ENCODE data around the gene MIA.
"Not testable (repeated sequence)": the region's sequence is repeated elsewhere in the genome, so short reads cannot be mapped to it uniquely, and the experiment has no call there.

Gene MIA

DNA sequence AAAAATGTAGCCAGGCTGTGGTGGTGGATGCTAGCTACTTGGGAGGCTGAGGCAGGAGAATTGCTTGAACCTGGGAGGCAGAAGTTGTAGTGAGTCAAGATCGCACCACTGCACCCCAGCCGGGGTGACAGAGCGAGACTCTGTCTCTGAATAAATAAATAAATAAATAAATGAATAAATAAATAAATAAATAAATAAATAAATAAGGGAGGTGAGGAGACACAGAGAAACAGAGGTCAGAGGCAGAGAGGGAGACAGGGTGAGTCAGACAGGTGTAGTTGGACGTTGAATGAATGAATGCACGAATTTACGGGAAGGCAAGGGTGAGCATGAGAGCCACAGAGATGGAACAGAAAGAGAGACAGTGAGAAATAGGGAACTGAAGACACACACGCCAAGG, 5.8 kb downstream of the MIA start:
- no peak for DNase-seq

DNA sequence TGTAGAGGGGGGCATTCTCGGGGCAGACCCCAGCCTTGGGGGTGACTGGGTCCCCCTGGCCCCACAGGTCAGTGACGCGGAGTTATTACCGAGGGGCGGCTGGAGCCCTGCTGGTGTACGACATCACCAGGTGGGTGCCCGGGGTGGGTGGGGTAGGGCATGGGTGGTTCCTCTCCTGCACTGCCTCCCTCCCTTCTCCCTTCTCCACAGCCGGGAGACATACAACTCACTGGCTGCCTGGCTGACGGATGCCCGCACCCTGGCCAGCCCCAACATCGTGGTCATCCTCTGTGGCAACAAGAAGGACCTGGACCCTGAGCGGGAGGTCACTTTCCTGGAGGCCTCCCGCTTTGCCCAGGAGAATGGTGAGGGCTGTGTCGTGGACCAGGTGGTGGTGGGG, 8.4 kb downstream of the MIA start:
- no peak for DNase-seq

DNA sequence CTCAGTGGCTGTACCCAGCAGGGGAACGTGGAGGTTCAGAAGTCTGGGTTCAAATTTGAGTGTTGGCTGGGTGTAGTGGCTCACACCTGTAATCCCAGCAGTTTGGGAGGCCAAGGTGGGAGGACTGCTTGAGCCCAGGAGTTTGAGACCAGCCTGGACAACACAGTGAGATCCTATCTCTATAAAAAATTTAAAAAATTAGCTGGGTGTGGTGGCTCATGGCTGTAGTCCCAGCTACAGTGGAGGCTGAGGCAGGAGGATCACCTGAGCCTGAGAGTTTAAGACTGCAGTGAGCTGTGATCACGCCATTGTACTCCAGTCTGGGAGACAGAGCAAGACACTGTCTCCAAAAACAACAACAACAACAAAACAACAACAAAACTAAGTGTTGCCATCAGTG, 8.8 kb downstream of the MIA start:
- DNase-seq = not testable (repeated sequence)

DNA sequence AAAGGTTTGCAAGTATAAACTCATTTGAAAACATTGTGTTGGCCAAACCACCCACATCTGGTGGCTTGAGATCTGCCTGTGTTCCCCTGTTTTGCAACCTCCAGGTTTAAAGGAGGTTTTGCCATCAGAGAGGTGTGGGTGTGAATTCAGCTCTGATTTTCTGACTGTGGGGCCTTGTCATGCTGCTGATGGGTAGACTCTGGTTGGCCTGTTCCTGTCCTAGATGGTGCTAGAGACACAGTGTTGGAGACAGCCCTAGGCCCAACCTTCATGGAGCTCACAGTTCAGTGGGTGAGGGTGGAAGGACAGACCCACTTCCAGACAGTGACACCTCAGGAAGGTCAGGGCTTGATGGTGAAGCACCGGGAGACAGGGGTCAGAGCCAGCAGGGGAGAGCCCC, 10.2 kb downstream of the MIA start:
- DNase-seq = no peak

DNA sequence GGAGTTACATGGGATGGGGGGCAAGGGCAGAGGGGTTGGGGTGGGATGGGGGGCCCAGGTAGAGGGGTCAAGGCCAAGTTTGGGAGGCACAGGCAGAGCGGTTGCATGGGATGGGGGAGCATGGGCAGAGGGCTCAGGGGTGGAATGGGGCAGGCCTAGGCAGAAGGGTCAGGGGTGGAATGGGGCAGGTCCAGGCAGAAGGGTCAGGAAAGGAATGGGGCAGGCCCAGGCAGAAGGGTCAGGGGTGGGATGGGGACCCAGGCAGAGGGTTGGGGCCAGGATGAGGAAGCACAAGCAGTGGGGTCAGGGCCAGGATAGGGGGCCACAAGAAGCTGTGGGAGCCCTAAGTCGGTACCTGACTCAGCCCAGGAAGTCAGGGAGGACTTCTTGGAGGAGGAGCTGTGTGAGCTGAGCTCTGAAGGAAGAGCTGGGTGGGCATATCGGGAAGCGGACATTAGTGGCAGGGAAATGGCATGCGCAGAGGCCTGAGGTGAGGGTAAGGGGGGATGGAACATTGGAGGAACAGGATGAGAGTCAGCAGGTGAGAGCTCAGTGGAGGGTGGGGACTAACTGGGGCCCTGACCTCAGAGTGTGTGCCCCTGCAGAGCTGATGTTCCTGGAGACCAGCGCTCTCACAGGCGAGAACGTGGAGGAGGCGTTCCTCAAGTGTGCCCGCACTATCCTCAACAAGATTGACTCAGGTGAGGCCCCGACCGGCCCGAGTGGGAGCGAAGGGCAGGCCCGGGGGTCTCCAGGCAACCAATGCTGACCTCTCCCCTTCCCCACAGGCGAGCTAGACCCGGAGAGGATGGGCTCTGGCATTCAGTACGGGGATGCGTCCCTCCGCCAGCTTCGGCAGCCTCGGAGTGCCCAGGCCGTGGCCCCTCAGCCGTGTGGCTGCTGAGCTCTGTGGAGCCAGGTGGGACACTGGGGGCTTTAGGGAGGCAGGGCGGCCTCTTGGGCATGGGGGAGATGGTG, 11.0 kb downstream of the MIA start:
- DNase-seq = no peak

DNA sequence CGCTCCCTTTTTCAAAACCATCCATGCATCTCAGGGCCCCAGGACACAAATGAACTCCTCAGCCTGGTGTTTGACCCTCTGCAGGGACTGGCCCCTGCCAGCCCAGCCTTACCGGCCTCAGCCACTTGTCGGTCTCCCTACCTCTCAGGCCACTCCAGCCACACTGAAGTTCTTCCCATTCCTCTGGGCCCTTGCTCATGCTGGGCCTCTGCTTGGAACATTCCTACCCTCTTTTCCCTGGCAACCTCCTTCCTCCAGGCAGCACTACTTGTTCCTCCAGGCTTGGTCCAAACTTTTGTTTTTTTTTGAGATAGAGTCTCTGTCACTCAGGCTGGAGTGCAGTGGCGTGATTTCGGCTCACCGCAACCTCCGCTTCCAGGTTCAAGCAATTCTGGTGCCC, 16.0 kb downstream of the MIA start:
- DNase-seq = no peak

DNA sequence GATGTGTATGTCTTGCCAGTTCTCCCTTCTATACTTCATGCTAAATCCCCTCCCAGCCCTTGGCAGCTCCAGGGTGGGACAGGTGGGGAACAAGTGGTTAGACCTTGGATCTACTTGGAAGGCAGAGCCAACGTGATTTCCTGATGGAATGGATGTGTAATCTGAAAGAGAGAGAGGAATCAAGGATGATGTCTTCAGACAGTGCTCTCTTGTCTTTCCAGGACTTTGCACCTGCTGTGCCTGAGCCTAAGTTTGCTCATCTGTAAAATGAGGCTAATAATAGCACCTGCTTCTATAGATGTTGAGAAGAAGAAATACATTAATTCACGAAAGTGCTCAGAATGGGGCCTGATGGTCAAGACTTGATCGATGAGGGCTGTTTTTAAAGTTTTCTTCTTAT, 16.7 kb downstream of the MIA start:
- DNase-seq = no peak

DNA sequence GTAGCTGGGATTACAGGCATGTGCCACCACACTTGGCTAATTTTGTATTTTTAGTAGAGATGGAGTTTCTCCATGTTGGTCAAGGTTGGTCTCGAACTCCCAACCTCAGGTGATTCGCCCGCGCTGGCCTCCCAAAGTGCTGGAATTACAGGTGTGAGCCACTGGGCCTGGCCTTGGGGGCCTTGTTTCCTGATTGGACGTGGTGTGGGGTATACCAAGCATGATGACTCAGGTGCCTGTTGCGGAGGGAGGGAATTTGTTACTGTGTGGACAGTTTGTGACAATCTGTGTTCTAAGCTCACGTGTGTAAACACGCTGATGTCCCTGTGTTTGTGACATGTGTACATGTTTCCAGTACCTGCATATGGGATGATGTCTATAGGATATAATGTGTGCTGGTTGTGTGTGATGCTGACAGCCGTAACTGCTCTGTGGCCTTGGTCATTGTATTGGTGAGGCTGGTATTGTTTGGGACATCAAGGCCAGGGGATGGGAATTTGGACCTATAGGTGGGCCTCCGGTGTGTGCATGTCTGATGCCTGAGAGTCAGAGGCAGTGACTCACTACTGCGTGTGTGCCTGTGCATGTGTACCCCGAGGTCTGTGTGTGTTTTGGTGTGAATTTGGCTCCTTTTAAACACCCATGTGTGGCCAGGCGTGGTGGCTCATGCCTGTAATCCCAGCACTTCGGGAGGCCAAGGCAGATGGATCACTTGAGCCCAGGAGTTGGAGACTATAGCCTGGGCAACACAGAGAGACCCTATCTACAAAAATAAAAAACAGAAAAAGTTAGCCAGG, 22.0 kb downstream of the MIA start:
- DNase-seq = no peak

DNA sequence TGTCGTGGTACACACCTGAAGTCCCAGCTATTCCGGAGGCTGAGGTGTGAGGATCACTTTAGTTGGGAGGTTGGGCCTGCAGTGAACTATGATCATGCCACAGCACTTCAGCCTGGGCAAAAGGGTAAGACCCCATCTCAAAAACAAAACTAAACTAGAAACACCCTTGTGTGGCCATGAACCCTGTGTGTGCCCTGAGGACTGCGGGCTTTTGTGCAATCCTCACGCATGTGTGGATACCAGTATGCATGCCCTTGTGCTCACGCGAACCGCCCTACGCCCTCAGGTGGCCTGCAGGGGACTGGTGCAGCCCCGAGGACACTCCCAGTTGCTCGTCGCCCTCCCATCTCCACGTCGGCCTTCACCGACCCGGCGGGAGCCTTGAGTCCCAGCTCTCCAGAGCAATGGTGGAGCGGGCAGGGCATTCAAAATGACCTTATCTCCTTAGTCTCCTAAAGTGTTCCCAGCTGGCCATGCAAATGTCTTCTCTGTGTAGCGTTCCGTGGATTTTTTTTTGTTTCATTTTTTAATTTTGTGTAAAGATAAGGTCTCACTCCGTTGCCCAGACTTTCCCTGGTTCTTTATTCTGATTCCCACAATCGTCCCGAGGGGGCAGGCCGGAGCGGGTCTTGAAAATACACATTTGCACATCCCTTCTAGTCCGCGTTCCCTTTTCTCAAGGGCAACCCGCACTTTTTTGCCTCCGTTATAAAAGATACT, 22.8 kb downstream of the MIA start:
- DNase-seq = peak; percentile 73

DNA sequence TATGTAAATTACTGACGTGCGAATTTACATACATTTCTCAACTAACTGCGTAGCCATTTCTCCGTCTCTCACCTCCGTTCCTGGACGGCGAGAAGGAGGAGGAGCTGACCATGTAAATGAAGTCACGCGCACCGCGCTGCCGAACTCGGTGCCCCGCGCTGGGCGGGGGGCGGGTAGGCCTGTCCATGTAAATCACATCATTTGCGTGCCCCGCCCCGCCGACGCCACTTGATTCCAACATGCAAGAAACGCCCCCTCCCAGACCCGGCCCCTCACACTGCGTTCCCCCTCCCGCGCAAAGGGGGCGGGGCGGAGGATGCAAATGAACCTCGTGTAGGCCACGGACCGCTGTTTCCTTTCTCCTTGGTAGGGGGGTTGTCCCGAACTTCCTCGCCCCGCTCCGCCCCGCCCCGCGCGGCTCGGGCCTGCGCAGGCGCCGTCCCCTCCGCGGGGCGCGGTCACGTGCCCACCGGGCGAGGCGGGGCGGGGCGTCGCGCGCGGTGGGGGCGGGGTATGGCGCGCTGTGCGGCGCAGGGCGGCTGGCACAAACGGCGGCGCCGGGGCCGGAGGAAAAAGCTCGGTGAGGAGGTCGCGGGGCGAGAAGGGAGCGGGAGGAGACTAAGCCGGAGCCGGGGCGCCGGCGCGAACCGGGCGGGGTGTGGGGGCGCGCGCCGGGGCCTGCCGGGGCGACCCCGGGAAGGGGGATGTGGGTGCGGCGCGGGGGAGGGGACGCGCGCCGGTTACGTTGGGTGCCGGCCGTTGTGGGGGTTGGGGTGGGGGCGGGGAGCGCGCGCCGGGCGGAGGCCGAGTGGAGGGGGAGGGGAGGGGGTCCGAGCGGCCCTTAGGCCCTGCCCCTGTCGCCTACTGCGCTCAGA, 23.6 kb downstream of the MIA start, which contains the start of gene EGLN2:
Gene EGLN2 (plus strand): TSS at position 509 of the 875 bp plus-strand sequence. CDS start 1,382 bp downstream, outside the sequence.
- peak; percentile 100 for DNase-seq

DNA sequence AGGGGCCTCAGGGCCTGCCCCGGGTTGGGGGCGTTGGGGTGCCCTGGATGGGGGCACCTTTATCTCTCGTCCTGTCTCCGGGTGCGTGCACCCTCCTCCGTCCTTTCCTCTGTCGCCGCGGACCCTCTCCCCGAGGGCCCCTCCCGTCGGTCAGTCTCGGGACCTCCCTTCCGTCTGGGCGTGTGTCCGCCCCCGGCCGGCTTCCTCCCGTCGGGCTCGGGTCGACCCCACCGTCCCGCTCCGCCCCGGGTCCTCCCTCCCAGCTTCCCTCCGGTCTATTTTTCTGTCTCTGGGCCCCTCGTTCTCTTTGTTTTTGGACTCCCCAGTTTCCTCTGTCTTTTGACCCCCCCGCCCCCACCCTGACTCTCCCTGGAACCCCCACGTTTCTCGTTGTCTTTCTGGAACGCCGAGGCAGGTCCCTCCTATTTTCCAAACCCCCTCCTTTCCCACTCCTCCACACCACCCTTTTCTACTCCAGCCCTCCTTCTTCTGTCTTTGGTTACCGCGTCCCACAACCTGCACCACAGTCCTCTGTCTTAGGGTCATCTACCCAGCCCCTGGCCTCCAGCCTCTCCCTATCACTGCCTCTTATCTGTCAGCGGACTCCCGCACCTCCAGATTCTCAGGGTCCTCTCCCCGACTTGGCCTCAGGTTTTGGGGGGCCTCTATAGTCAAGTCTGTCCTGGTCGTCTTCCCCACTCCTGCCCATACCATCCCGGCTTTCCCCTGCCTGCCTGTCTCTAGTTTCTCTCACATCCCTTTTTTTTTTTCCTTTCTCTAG, 24.4 kb downstream of the MIA start:
- DNase-seq = no peak

DNA sequence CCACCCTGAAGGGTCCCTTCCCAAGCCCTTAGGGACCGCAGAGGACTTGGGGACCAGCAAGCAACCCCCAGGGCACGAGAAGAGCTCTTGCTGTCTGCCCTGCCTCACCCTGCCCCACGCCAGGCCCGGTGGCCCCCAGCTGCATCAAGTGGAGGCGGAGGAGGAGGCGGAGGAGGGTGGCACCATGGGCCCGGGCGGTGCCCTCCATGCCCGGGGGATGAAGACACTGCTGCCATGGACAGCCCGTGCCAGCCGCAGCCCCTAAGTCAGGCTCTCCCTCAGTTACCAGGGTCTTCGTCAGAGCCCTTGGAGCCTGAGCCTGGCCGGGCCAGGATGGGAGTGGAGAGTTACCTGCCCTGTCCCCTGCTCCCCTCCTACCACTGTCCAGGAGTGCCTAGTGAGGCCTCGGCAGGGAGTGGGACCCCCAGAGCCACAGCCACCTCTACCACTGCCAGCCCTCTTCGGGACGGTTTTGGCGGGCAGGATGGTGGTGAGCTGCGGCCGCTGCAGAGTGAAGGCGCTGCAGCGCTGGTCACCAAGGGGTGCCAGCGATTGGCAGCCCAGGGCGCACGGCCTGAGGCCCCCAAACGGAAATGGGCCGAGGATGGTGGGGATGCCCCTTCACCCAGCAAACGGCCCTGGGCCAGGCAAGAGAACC, 25.1 kb downstream of the MIA start:
- no peak for DNase-seq

DNA sequence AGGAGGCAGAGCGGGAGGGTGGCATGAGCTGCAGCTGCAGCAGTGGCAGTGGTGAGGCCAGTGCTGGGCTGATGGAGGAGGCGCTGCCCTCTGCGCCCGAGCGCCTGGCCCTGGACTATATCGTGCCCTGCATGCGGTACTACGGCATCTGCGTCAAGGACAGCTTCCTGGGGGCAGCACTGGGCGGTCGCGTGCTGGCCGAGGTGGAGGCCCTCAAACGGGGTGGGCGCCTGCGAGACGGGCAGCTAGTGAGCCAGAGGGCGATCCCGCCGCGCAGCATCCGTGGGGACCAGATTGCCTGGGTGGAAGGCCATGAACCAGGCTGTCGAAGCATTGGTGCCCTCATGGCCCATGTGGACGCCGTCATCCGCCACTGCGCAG, 25.7 kb downstream of the MIA start:
- no peak for DNase-seq

DNA sequence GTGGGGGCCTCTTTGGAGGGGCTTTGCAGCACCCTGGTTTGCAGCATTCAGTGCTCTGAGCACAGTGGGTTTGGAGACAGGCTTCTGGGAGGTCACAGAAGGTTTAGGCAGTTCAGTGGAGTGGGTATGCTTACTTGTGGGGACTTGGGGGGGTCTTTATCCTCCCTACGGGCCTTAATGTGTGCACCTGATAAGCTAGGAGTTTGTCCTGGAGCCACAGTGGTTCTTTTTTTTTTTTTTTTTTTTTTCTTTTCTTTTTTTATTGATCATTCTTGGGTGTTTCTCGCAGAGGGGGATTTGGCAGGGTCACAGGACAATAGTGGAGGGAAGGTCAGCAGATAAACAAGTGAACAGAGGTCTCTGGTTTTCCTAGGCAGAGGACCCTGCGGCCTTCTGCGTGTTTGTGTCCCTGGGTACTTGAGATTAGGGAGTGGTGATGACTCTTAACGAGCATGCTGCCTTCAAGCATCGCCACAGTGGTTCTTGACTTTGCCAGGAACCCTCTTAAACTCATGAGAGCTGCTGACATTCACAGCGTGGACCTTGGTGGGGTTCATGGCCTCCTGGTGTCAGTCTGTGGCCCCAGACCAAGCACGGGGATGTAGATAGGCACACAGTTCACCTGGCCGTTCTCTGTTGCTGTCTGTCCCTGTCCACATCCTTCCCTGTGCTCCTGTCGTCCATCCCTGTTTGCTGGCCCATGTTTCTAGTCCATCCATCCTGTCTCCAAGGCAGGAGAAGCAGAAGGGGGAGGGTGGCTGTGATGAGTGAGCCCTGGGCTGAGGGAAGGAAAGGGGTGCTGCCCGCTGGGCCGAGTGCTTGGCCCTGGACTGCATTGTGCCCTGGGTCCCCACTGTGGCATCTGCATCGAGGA, 26.3 kb downstream of the MIA start:
- DNase-seq = no peak

DNA sequence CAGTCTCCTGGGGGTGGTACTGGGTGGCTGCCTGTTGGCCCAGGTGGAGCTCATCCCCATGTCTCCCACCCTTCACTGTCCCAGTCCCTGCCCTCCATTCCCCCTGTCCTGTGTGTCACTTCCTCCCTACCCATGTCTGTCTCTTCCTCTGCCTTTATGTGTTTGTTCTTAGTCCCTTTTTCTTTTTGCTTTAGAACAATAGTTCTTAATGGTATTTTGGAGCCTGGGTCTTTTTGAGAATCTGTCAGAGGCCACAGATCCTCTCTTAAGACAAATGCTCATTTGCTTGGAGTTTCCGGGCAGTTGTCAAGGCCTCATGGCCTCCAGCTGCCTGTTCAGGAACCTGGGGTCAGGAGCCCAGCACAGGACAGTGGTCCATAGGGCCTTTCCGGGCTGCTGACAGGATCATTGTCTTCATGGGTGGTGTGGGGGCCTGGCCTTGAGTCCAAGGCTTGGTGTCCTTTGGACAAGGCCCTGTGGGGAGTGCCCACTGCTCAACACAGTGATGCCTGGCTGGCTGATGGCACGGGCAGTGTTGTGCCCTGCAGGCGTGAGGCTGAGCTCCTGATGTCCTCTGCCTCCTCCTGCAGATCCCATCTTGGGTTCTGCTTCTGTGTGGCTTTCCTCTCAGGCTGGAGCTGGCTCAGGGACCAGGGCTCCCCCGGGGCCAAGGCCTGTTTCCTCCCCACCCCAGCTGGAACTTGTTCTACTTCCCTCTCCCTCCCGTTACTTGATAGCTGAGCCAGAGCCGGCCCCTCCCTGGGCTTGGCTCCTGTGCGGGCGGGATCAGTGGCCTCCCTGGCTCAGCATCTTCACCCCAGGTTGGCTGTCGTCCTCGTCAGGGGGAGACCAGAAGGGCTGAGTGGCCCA, 27.2 kb downstream of the MIA start:
- no peak for DNase-seq

DNA sequence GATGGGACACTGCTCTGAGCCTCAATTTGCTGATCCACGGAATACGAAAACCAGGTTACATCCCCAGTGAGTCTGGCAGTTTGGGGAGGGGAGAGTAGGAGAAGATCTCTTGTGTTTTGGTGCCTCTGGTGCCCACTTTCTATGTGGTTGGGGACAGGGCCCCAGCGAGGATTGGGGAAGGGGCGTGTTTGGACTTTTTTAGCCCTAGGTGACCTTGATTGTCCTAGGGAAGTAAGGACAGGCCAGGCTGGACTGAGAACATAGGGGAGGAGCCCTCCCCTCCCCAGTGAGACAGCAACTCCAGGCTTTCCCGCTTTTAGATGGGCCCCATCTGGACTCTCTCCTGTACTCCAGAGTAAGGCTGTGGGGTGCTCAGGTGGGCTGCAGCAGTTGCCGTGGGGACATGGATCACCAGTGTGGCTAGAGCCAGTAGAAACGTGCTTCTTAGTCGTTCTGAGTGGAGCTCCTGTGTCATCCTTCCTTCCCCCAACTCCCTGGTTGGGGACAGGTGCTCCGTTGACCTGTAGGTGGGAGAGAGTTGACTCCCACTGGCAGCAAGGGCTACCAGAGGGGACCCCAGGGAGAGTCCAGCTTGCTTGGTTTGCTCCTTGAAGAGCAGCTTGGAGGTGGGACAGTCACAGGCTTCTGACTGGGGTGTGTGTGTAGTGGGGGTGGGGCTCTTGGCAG, 28.0 kb downstream of the MIA start:
- DNase-seq = no peak

DNA sequence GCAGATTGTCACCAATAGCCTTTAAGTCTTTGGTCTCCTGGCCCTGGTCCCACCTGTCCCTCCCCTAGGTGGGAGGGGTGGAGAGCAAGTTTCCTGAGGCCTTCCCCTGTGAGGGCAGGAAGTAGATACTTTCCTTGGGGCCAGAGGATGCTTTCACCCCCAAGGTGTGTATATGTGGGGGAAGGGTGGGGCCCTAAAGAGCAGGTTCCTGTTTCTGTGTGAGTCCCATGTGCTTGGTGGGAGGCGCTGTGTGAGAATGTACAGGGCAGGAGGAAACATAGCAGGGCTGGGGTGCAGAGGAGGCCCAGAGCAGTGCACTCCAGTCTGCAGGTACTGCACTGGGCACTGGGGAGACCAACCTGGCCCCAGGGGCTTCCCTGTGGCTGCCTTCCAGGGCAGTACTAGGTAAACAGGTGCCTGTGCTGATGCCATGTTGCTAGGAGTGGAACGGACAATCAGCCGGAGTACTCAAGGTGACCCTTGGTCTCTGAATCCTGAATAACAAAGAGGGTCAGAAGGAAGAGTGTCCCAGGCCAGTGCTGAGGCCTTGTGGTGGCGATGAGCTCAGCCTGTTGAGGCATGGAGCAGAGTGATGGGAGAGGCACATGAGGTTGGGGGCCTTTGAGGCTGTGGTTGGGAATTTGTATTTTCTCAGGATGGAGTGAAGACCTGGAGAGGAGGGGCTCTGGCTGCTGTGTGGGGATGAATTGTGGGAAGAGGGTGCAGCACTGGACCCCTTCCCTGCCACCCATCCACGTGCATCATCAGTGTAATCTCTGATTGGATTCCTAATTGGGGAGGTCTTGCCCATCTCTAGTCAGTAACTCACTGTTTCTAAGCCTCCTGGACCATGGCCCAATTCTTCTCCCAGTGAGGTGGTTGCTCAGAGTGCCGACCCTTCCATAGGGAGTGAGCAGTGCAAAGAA, 28.8 kb downstream of the MIA start:
- DNase-seq = peak; percentile 87

All from CD4-positive, alpha-beta T cell treated with Interleukin-4 for 4 hours (primary cell).